Tibial nerve (tissue), 4 donors: Measurements from ENCODE around the gene STIM2. TPM values are rescaled to one million over a fixed set of nuclear protein-coding genes. Genes with fewer than 3 reads are reported as not detected.

ENCODE experiments used
- DNase-seq, 2 donors: peaks; one replicate each; pipeline ENCODE4 v3.0.0-alpha.2; 2019; ENCODE audit warnings: low spot score in 2 of 2
- H3K27ac ChIP-seq, 4 donors: fragments of 200-600 bp; sonication (generic) in 3 of 4; one replicate each; pipeline ENCODE4 v1.5.1; 2017 to 2019; ENCODE audit warnings: mild to moderate bottlenecking in 1 of 4
- H3K27me3 ChIP-seq, 2 donors: fragments of 200-600 bp; sonication (generic) in 1 of 2; one replicate each; pipeline versions ENCODE4 v1.5.1 to v1.6.0; 2017 to 2019
- H3K36me3 ChIP-seq, 3 donors: fragments of 200-600 bp; sonication (generic); one replicate each; pipeline ENCODE4 v1.5.1; 2018 to 2019
- H3K4me1 ChIP-seq, 4 donors: fragments of 200-600 bp; sonication (generic) in 3 of 4; one replicate each; pipeline ENCODE4 v1.5.1; 2017 to 2019
- H3K4me3 ChIP-seq, 4 donors: fragments of 200-600 bp; sonication (generic) in 3 of 4; one replicate each; pipeline ENCODE4 v1.5.1; 2017 to 2019; ENCODE audit warnings: mild to moderate bottlenecking in 1 of 4, moderate library complexity in 1 of 4
- H3K9me3 ChIP-seq, 4 donors: fragments of 200-600 bp; sonication (generic) in 3 of 4; one replicate each; pipeline ENCODE4 v1.5.1; 2017 to 2019
- EP300 ChIP-seq, 2 donors: sonication (generic); formaldehyde crosslinking; IDR thresholded peaks; one replicate each; pipeline ENCODE4 v1.6.1; 2017; ENCODE audit warnings: antibody characterized with exemption in 2 of 2, mild to moderate bottlenecking in 1 of 2
- POLR2A ChIP-seq, 2 donors: fragments of 450-650 bp; IDR thresholded peaks; one replicate each; pipeline ENCODE4 v1.6.1; 2017; ENCODE audit warnings: antibody characterized with exemption in 2 of 2, mild to moderate bottlenecking in 2 of 2, moderate library complexity in 2 of 2
- WGBS, 2 donors: methylation state at CpG; one replicate each; pipeline ENCODE4 v1.1.5; 2018; 5-methylcytosine and 5-hydroxymethylcytosine counted together
- total RNA-seq, 4 donors: library from RNA; depleted of rRNA; stranded (reverse); fragments of >200 nt; gene quantifications; one replicate each; pipeline ENCODE4 v1.1.0, GENCODE V29; 2016
- TF ChIP-seq, protein P1 (sequence below), 5 experiments: fragments of 200-600 bp in 3 of 5; fragments of 450-650 bp in 2 of 5; sonication (generic) in 3 of 5; IDR thresholded peaks; one replicate each; pipeline ENCODE4 v1.5.1; 2016 to 2019; ENCODE audit warnings: antibody characterized with exemption in 5 of 5, mild to moderate bottlenecking in 3 of 5, moderate library complexity in 2 of 5

STIM2 gene
- total RNA-seq, 4 donors from 2014 or later, result 20.1 to 26.2 (median 21.8) TPM

DNA sequence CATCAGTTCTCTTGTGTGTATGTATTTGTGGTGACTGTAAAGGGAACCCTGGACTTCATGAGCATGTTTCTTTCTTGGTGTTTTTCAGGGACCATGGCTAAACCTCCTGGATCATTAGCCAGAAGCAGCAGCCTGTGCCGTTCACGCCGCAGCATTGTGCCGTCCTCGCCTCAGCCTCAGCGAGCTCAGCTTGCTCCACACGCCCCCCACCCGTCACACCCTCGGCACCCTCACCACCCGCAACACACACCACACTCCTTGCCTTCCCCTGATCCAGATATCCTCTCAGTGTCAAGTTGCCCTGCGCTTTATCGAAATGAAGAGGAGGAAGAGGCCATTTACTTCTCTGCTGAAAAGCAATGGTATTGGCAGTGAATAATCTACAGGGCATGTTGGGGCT lies 157.0 kb downstream of the STIM2 start:
- no peak for DNase-seq
- H3K4me1 ChIP-seq, result no peaks in the 10 kb centered on the region
- H3K4me3 ChIP-seq, result no peak overlapping the region
- WGBS, 2 donors, result 97% methylated on average over 12 of the region's 12 CpGs
- no peaks in the 10 kb centered on the region for H3K27me3 ChIP-seq
- H3K27ac ChIP-seq, result no peak overlapping the region
- H3K36me3 ChIP-seq, result peaks cover 0 to 45% (median 0%) of the 10 kb centered on the region in 3 donors
- TF ChIP-seq, protein P1, sequence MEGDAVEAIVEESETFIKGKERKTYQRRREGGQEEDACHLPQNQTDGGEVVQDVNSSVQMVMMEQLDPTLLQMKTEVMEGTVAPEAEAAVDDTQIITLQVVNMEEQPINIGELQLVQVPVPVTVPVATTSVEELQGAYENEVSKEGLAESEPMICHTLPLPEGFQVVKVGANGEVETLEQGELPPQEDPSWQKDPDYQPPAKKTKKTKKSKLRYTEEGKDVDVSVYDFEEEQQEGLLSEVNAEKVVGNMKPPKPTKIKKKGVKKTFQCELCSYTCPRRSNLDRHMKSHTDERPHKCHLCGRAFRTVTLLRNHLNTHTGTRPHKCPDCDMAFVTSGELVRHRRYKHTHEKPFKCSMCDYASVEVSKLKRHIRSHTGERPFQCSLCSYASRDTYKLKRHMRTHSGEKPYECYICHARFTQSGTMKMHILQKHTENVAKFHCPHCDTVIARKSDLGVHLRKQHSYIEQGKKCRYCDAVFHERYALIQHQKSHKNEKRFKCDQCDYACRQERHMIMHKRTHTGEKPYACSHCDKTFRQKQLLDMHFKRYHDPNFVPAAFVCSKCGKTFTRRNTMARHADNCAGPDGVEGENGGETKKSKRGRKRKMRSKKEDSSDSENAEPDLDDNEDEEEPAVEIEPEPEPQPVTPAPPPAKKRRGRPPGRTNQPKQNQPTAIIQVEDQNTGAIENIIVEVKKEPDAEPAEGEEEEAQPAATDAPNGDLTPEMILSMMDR (IDR thresholded peaks at IDR 0.05), result no peak
- TF ChIP-seq EP300 (IDR thresholded peaks at IDR 0.05) (no peak), POLR2A (IDR thresholded peaks at IDR 0.05) (no peak)
- peaks cover 0 to 7% (median 1%) of the 10 kb centered on the region in 4 donors for H3K9me3 ChIP-seq

DNA sequence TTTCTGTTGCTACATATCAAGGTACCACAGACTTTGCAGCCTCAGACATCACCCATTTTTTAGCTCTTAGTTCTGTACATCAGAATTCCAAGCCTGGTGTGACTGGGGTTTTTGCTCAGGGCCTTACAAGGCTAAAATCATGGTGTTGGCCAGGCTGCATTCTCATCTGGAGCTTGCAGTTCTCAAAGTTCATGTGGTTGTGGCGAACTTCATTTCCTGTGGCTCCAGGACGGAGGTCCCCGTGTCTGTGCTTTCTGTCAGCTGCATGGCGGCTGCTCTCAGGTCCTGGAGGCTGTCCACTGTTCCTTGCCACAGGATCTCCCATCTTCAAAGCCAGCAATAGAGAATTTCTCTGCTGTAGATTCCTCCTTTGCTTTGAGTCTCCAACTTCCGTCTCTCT lies 157.4 kb downstream of the STIM2 start:
- peaks cover 0 to 7% (median 1%) of the 10 kb centered on the region in 4 donors for H3K9me3 ChIP-seq
- no peak overlapping the region for H3K4me3 ChIP-seq
- no peak for DNase-seq
- H3K36me3 ChIP-seq, result peaks cover 0 to 49% (median 0%) of the 10 kb centered on the region in 3 donors
- 88 to 93% methylated on average over 5 of the region's 5 CpGs for WGBS, 2 donors
- H3K4me1 ChIP-seq, result no peaks in the 10 kb centered on the region
- TF ChIP-seq EP300 (IDR thresholded peaks at IDR 0.05) (no peak), POLR2A (IDR thresholded peaks at IDR 0.05) (no peak)
- TF ChIP-seq, protein P1 (IDR thresholded peaks at IDR 0.05), result no peak
- H3K27ac ChIP-seq, result no peak overlapping the region
- H3K27me3 ChIP-seq, result no peaks in the 10 kb centered on the region

DNA sequence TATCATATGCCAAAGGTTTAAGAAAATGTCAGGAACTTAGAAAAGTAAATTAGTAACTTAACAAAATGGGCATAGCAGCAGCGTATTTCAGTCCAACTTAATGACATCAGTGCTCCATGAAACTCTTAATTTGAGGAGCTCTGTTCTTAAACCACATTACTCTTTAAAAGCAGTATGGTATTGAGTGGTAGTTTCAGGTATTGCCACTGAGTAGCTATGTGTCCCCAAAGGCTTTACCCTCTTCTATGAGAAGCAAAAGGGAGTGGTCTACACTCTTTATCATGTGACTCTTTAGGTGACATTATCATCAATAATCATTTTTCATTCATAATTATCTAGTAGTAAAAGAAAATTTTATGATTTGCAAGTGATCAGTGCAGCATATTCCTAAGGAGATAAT lies 158.3 kb downstream of the STIM2 start:
- Histone ChIP-seq H3K4me3 (no peak overlapping the region), H3K4me1 (no peaks in the 10 kb centered on the region), H3K36me3 (peaks cover 0 to 56% (median 0%) of the 10 kb centered on the region in 3 donors), H3K27ac (no peak overlapping the region), H3K9me3 (peaks cover 0 to 7% (median 1%) of the 10 kb centered on the region in 4 donors), H3K27me3 (no peaks in the 10 kb centered on the region)
- 98% methylated on average over 1 of the region's 1 CpG for WGBS, 2 donors
- no peak for DNase-seq
- TF ChIP-seq, protein P1 (IDR thresholded peaks at IDR 0.05), result no peak
- TF ChIP-seq EP300 (IDR thresholded peaks at IDR 0.05) (no peak), POLR2A (IDR thresholded peaks at IDR 0.05) (no peak)

DNA sequence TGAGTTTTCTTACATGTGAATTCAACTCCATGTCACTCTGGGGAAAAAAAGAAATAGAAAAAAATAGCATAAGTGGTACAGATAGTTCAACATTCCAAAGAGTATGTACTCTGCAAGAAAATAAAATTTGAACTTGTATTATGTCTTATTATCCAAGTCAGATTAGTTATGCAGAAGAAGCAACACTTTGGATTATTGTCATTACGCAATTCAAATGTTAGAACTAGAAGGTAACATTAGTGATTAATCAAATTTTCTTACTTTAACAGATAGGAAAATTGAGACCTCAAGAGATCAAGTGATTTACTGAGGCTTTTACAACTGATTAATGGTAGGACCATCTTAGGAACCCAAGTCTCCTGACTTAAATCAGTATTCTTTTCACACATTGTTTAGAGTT lies 159.1 kb downstream of the STIM2 start:
- TF ChIP-seq, protein P1 (IDR thresholded peaks at IDR 0.05), result no peak
- TF ChIP-seq POLR2A (IDR thresholded peaks at IDR 0.05) (no peak), EP300 (IDR thresholded peaks at IDR 0.05) (no peak)
- no peaks in the 10 kb centered on the region for H3K4me1 ChIP-seq
- no peak for DNase-seq
- H3K9me3 ChIP-seq, result peaks cover 0 to 7% (median 1%) of the 10 kb centered on the region in 4 donors
- H3K27me3 ChIP-seq, result no peaks in the 10 kb centered on the region
- WGBS, 2 donors, result 96 to 98% methylated on average over 1 of the region's 1 CpG
- H3K27ac ChIP-seq, result no peak overlapping the region
- H3K36me3 ChIP-seq, result peaks cover 0 to 56% (median 0%) of the 10 kb centered on the region in 3 donors
- no peak overlapping the region for H3K4me3 ChIP-seq

DNA sequence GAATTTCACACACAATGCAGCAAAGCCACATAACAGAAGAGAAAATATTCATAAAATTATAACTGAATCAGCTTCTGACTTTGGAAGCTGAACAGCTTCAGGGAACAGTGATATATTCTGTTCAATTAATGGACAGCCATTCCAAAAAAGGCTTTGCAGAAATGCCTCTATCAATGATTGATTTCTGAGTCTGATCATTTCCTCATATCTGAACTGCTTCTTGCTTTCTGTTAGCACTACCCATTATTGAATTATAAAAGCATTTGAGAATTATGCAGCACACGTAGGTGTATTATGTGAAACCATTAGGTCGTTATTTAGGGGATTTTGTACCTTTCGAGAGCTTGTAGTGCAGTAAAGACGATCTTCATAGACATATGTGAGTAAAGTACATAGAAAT lies 159.6 kb downstream of the STIM2 start:
- TF ChIP-seq POLR2A (IDR thresholded peaks at IDR 0.05), result no peak
- TF ChIP-seq, protein P1 (IDR thresholded peaks at IDR 0.05), result no peak
- no peak for TF ChIP-seq EP300 (IDR thresholded peaks at IDR 0.05)
- Histone ChIP-seq H3K36me3 (peaks cover 0 to 56% (median 0%) of the 10 kb centered on the region in 3 donors), H3K4me1 (no peaks in the 10 kb centered on the region), H3K27me3 (no peaks in the 10 kb centered on the region), H3K4me3 (no peak overlapping the region), H3K9me3 (peaks cover 0 to 7% (median 1%) of the 10 kb centered on the region in 4 donors), H3K27ac (no peak overlapping the region)
- no peak for DNase-seq
- 94 to 97% methylated on average over 4 of the region's 4 CpGs for WGBS, 2 donors
